SK-N-DZ (cell line): ENCODE measurements around the gene GPATCH4.
"Not testable (repeated sequence)": the region's sequence is repeated elsewhere in the genome, so short reads cannot be mapped to it uniquely, and the experiment has no call there.

Source experiments
- DNase-seq: peaks from one replicate; pipeline ENCODE4 v3.0.0-alpha.2; 2015; ENCODE audit warnings: low spot score

GPATCH4 gene

GRCh38 chr1:156578055-156578454 lies 23.2 kb downstream of the GPATCH4 start:
- DNase-seq = no peak

DNA sequence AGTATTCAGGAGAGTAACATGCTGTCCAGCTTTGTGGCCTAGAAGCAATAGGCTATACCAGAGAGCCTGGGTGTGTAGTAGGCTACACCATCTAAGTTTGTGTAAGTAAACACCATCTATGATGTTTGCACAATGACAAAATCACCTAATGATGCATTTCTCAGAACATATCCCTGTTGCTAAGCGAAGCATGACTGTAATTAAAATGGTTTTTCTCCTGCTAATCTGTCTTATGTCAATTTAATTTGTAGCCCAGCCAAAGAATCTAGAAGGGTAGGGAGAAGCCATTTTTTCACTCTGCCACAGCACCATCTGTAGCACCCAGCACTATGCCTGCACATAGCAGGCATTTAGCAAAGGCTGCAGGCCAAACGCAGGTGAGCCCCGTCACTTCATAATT lies 23.7 kb downstream of the GPATCH4 start:
- no peak for DNase-seq

GRCh38 chr1:156574039-156574633 lies 27.1 kb downstream of the GPATCH4 start:
- DNase-seq = no peak

DNA sequence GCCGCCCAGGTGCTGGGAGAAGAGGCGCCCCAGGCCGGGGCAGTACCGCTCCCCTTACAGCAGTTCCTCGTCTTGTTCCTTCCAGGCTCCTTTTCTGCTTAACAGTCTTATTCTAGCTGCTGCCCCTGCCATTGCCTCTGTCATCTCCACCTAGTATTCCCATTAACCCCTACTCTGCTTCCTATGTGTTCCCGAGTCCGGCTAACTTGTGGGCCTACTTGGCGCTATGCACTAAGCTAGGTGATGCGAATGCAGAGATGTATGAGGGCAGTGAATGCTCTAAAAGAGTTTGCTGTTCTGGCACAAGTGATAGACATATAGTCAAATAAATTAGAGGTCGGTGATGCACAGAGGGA lies 28.6 kb downstream of the GPATCH4 start:
- DNase-seq = no peak

DNA sequence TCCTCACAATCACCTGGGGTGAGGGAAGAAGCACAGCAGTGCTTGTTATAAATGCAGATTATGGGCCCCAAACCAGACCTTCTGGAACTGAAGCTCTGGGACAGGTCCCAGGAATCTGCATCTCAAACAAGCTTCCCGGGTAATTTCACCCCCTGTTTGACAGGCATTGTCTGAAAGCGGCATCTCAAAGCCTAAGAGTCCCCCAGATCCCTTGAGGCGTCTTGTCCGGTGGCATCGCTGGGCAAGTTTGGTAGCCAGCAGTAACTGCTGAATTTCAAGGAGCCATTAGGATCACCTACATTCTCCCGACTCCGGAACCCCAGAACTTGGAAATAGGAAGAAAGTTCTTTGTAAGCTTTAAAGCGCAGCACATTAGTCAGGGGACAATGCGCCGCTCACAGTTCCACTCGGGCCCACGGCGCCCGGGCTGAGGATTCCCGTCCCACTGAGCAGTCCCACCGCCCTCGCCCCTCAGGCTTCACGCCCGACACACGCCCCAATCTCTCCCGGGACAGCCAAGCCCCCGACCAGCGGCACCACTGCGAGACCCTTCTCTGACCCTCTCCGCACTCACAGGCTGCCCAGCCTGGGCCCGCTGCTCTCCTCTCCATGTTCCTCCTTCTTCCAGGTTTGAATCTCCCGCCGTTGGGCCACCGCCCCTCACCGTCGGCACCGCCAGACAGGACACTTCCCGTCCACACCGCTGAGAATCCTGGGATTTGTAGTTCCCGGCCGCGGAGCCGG lies 29.2 kb downstream of the GPATCH4 start, which contains the start of gene IQGAP3:
Gene IQGAP3, minus strand, starts transcription at position 647 of the 744 bp plus-strand sequence. Its CDS starts 36 bp downstream, at position 611.
- DNase-seq = peak; percentile 85

GRCh38 chr1:156571261-156571852 lies 29.9 kb downstream of the GPATCH4 start:
- no peak for DNase-seq

DNA sequence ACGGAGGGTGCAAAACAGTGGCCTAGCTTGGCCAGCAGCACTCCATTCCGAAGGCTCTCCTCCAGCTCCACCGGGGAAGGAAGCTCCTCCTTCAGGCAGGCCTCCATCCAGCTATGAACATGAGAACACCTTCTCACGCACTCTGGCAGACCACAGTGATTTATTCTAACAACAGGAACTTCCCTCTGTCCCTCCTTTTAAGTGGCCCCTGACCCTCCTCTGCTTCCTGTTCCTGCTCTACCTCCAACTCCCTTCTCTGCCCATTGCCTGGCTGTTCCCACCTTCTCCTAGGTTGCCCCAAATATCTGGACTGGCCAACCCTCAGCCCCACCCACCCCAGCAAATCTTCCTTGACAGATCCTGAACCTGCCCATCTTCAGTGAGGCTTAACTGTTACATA lies 34.8 kb downstream of the GPATCH4 start:
- no peak for DNase-seq

DNA sequence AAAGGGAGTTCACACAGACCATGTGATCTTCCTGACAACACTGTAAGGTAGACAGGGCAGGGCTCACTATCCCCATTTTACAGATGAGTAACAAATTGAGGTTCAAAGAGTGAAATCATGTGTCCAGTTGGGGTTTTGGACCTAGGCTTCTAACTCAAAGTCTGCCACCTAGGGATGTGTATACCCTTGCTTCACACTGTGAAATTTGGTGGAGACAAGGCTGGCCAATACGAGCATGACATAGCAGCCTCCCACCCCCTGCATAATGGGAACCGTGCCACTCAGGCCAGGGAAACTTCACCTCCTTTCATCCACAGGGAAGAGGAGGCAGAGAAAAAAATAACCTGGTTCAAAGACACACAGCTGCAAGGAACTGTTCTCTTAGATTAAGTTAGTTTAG lies 35.8 kb downstream of the GPATCH4 start:
- DNase-seq = no peak

DNA sequence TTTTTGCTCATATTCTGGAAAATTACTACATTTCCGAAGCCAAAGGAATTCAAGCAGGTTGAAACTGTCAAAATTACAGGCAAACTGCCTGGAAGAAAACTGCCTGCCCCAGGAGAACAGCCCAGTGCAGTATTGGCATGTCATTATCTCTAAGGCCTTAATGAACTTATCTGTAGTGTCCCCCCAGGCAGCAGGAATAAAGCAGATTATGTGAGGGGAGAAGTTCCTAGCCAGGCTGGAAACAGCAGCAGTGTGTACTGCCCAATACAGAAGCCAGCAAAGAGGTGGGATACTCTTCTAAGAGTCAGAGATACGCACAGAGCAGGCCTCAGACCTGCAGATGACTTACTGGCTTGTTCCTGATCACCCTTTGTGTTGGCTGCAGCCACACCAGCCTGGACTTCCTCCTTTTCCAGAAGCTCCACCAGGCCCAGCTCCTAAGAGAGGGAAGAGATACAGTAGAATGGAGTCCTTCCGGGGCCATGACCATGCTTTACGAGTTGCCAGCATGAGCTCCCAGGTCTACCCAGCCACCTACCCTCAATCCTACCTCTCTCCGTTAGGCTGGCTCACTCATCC lies 40.6 kb downstream of the GPATCH4 start:
- no peak for DNase-seq

- DNase-seq = no peak
These were observed 41.4 kb downstream of the GPATCH4 start for GRCh38 chr1:156559797-156560385.

DNA sequence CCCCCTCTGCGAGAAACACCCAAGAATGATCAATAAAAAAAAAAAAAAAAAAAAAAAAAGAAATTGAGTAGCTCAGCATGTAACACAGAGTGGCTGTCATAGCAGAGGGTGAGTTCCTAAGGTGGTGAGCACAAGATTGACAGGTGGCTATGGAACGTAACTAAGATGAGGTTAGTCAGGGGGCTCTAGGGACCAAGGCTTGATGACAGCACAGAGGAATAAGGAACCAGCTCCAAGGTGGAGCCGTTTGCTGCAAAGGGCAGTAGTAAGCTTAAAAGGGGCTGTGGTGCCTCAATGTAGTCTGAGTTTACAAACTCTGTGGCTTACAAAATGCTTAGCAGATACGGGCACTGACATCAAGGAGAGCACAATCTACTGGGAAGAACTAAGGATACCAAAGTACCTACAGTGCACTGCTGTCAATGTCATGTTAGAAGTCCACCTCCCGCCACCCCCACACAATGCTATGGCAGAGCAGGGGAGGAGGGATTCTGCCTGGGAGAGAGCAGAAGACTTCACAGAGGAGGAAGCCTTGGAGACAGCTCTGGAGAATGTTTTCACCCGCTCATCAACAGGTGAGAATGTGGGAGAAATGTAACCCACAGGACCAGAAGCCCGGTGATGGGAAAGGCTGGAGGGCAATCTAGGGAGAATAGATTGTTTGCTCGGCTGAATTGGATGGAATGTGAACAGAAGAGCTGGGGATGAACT lies 42.0 kb downstream of the GPATCH4 start:
- DNase-seq = no peak

DNA sequence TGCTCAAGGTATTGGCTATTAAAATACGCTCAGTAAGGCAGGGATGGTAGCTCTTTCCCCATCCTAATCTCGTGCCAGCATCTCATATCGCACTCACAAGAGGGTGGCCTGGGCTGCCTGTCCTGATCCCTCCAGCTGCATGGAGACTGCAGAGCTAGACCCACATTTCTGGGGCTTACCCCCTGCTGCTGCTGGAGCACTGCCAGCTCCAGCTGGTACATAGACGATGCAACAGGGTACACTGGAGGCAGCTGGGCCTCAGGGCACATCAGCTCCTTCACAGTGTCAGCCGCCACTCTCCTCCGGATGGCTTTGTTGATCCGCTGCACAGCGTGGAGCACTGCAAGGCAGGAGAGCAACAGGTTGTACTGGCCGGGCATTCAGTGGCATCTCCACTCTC lies 44.9 kb downstream of the GPATCH4 start:
- DNase-seq = no peak

DNA sequence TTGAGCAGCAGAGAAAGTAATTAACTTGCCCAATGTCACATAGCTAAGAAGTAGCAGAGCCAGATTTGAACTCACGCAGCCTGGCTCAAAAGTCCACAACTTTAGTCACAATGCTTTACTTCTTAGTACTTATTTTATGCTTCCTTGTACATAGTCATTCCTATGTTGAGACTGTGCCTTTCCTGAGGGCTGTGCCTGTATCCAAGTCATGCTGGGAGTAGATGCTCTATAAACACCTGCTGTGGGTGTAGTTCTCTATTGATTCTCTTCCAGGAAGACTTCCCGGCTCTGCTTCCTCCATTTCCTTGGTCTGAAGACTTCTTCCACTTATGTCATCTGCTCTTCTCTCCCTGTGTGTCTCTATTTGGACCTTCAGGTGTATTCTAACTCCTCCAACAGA lies 45.6 kb downstream of the GPATCH4 start:
- no peak for DNase-seq

DNA sequence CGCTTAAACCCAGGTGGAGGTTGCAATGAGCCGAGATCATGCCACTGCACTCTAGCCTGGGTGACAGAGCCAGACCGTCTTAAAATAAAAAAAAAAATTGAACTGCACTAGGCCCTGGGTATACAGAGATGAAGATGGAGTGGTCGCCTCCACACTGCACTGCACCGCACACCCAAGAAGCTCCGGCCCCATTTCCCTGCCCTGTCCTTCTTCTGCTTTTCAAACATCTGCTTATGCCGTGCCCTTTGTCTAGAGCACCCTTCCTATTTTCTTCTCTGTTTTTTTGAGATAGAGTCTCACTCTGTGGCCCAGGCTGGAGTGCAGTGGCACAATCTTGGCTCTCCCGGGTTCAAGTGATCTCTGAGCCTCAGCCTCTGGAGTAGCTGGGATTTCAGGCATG lies 46.3 kb downstream of the GPATCH4 start:
- DNase-seq = no peak

GRCh38 chr1:156553860-156554485 lies 47.3 kb downstream of the GPATCH4 start:
- DNase-seq = no peak

DNA sequence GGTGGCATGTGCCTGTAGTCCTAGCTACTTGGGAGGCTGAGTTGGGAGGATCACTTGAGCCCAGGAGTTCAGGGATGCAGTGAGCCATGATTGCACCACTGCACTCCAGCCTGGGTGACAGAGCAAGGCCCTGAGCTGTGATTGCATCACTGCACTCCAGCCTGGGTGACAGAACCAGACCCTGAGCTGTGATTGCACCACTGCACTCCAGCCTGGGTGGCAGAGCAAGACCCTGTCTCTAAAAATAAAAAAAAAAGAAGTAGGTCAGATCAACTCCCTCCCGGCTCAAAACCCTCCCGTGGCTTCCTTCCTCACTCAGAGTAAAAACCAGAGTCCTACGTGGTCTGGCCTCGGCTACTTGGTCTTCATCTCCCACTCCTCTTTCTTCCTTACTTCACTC lies 48.3 kb downstream of the GPATCH4 start:
- DNase-seq = not testable (repeated sequence)

DNA sequence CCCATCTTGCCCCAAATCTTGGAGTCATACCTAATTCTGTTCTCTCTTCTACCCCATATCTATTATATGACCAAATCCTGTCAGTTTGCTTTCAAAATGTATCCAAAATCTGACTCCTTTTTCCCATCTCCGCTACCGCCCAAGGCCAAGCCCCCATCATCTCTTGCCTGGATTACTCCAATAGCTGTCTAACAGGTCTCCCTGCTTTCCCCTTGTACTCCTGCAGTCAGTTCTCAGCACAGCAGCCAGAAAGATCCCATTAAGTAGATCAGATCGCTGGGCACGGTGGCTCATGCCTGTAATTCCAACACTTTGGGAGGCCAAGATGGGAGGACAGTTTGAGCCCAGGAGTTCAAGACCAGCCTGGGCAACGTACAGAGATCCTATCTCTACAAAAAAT lies 48.8 kb downstream of the GPATCH4 start:
- no peak for DNase-seq

DNA sequence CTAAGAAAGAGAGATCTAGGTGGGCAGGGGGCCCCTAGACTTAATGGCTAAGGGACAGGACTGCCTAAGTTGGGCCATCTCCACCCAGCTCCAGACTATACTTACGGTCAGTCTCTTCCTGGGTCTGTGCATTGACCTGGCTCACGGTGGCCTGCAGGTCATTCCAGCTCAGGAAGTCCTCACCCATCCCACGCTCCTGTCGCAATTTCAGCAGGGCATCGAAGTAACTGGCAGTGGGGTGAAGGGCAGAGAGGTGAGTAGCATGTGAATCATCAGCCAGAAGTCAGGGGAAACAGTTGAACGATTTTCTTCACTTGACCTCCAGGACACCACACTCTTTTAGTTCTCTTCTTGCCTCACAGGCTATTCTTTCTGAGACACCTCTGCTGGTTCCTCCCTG lies 49.4 kb downstream of the GPATCH4 start:
- no peak for DNase-seq

GRCh38 chr1:156551066-156551643 lies 50.1 kb downstream of the GPATCH4 start:
- DNase-seq = no peak

GRCh38 chr1:156550346-156550745 lies 50.9 kb downstream of the GPATCH4 start:
- DNase-seq = no peak

GRCh38 chr1:156549831-156550230 lies 51.4 kb downstream of the GPATCH4 start:
- no peak for DNase-seq
